CD4-positive, CD25-positive, alpha-beta regulatory T cell (primary cell): ENCODE measurements around the gene MED12. TPM values are rescaled to one million over a fixed set of nuclear protein-coding genes. Genes with fewer than 3 reads are reported as not detected.

Experiments
- ATAC-seq, 2 donors: fragments of 150-1000 bp; cut with Tn5 transposase; one replicate each; pipeline ENCODE4 v1.10.0; 2021; ENCODE audit warnings: low read depth in 2 of 2, moderate number of reproducible peaks in 2 of 2, moderate library complexity in 1 of 2
- DNase-seq, 3 donors: peaks; one replicate each; pipeline versions ENCODE4 v3.0.0 to v3.0.0-alpha.2; 2012 to 2022; ENCODE audit warnings: mixed read lengths in 1 of 3
- H3K27ac ChIP-seq: one replicate; pipeline ENCODE4 v1.7.0; 2013; ENCODE audit warnings: mild to moderate bottlenecking, low read length; ENCODE audit not compliant: insufficient read depth, poor library complexity, severe bottlenecking
- H3K27me3 ChIP-seq: one replicate; pipeline ENCODE4 v1.7.0; 2013; ENCODE audit warnings: low read length; ENCODE audit not compliant: control insufficient read depth, insufficient read depth
- H3K36me3 ChIP-seq: one replicate; pipeline ENCODE4 v1.7.0; 2013; ENCODE audit warnings: mild to moderate bottlenecking, low read length, moderate library complexity; ENCODE audit not compliant: control insufficient read depth, insufficient read depth
- H3K4me1 ChIP-seq: 2 replicates; pipeline ENCODE4 v1.7.0; 2013; ENCODE audit warnings: mild to moderate bottlenecking, low read length; ENCODE audit not compliant: insufficient read depth, control insufficient read depth, poor library complexity, severe bottlenecking
- H3K4me3 ChIP-seq: one replicate; pipeline ENCODE4 v1.7.0; 2013; ENCODE audit warnings: low read depth, mild to moderate bottlenecking, low read length, moderate library complexity
- H3K9me3 ChIP-seq, 2 experiments: 1 replicate in 1 of 2; 2 replicates in 1 of 2; pipeline ENCODE4 v1.7.0; 2013; ENCODE audit warnings: low read length in 2 of 2, mild to moderate bottlenecking in 1 of 2, moderate library complexity in 1 of 2; ENCODE audit not compliant: control insufficient read depth in 2 of 2
- H3K27ac Mint-ChIP-seq, 3 donors: one replicate each; pipeline ENCODE4 v1.8.0; 2020 to 2022; ENCODE audit warnings: mild to moderate bottlenecking in 3 of 3, mixed read lengths in 3 of 3, moderate library complexity in 2 of 3
- H3K27me3 Mint-ChIP-seq: one replicate; pipeline ENCODE4 v1.8.0; 2022; ENCODE audit warnings: mild to moderate bottlenecking, mixed read lengths
- H3K36me3 Mint-ChIP-seq: one replicate; pipeline ENCODE4 v1.8.0; 2020; ENCODE audit warnings: mixed read lengths
- H3K4me1 Mint-ChIP-seq, 4 donors: one replicate each; pipeline ENCODE4 v1.8.0; 2020 to 2022; ENCODE audit warnings: mixed read lengths in 4 of 4, mild to moderate bottlenecking in 1 of 4
- H3K4me3 Mint-ChIP-seq, 4 donors: one replicate each; pipeline ENCODE4 v1.8.0; 2020 to 2022; ENCODE audit warnings: mild to moderate bottlenecking in 4 of 4, mixed read lengths in 4 of 4, moderate library complexity in 3 of 4
- H3K9me3 Mint-ChIP-seq, 7 donors: one replicate each; pipeline ENCODE4 v1.8.0; 2020 to 2022; ENCODE audit warnings: mixed read lengths in 7 of 7, mild to moderate bottlenecking in 3 of 7, moderate library complexity in 2 of 7
- polyA plus RNA-seq, 4 donors: library from polyadenylated mRNA; unstranded; fragments of 300-500 nt; fragmentation: Illumina TruSeq; gene quantifications; one replicate each; pipeline ENCODE4 v1.2.3, GENCODE V29; 2021
- total RNA-seq: library from RNA; stranded (reverse); gene quantifications from one replicate; pipeline ENCODE4 v1.2.3, GENCODE V29; 2022

MED12 gene
- total and polyA plus RNA-seq, 5 donors from 2014 or later = 6.3 to 83.8 (median 9.1) TPM

DNA sequence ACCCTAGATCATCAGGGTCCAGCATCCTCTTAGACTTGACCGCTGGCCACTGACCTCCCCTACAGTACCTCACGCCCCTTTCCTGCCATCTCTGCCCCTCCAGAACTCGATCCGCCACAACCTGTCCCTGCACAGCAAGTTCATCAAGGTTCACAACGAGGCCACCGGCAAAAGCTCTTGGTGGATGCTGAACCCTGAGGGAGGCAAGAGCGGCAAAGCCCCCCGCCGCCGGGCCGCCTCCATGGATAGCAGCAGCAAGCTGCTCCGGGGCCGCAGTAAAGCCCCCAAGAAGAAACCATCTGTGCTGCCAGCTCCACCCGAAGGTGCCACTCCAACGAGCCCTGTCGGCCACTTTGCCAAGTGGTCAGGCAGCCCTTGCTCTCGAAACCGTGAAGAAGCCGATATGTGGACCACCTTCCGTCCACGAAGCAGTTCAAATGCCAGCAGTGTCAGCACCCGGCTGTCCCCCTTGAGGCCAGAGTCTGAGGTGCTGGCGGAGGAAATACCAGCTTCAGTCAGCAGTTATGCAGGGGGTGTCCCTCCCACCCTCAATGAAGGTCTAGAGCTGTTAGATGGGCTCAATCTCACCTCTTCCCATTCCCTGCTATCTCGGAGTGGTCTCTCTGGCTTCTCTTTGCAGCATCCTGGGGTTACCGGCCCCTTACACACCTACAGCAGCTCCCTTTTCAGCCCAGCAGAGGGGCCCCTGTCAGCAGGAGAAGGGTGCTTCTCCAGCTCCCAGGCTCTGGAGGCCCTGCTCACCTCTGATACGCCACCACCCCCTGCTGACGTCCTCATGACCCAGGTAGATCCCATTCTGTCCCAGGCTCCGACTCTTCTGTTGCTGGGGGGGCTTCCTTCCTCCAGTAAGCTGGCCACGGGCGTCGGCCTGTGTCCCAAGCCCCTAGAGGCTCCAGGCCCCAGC lies 17.6 kb upstream of the MED12 start:
- DNase-seq = no peak
- Mint-ChIP-seq H3K9me3 (no peaks in the 10 kb centered on the region), H3K27ac (peak overlapping the region; percentile 87 to 90 (median 89)), H3K4me3 (peak overlapping the region in 3 of 4 donors; percentile 29 to 70 (median 61)), H3K36me3 (peaks cover 9% of the 10 kb centered on the region), H3K4me1 (peaks cover 7 to 88% (median 51%) of the 10 kb centered on the region in 4 donors), H3K27me3 (no peaks in the 10 kb centered on the region)
- H3K9me3 ChIP-seq = no peaks in the 10 kb centered on the region
- H3K4me1 ChIP-seq = peaks cover 78% of the 10 kb centered on the region
- H3K4me3 ChIP-seq = no peak overlapping the region
- no peaks in the 10 kb centered on the region for H3K27me3 ChIP-seq
- no peak for ATAC-seq
- no peak overlapping the region for H3K27ac ChIP-seq
- H3K36me3 ChIP-seq = no peaks in the 10 kb centered on the region

DNA sequence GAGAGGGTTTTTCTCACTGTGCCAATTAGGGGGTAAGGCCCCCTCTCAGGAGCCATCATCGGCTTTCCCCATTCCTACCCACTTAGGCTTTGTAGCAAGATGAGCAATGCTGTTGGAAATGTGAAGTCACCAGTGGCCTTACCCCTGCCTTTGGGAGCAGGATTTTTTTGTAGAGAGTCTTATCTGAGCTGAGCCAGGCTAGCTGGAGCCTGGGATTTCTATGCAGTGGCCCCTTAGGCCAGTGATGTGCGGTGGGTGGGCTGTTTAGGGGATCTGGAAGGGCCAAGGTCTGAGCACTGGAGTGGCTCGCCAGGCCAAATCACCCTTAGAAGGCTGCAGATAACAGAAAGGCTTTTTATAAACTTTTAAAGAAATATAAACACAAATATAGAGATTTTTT lies 16.1 kb upstream of the MED12 start:
- no peaks in the 10 kb centered on the region for H3K9me3 ChIP-seq
- Mint-ChIP-seq H3K27ac (peak overlapping the region; percentile 76 to 96 (median 90)), H3K27me3 (no peaks in the 10 kb centered on the region), H3K4me1 (peaks cover 7 to 91% (median 52%) of the 10 kb centered on the region in 4 donors), H3K9me3 (no peaks in the 10 kb centered on the region), H3K36me3 (peaks cover 18% of the 10 kb centered on the region), H3K4me3 (peak overlapping the region in 2 of 4 donors; percentile 30 to 51)
- no peaks in the 10 kb centered on the region for H3K36me3 ChIP-seq
- H3K27me3 ChIP-seq = no peaks in the 10 kb centered on the region
- H3K4me3 ChIP-seq = no peak overlapping the region
- no peak for DNase-seq
- H3K4me1 ChIP-seq = peaks cover 82% of the 10 kb centered on the region
- ATAC-seq = no peak
- H3K27ac ChIP-seq = peak overlapping the region; percentile 23

DNA sequence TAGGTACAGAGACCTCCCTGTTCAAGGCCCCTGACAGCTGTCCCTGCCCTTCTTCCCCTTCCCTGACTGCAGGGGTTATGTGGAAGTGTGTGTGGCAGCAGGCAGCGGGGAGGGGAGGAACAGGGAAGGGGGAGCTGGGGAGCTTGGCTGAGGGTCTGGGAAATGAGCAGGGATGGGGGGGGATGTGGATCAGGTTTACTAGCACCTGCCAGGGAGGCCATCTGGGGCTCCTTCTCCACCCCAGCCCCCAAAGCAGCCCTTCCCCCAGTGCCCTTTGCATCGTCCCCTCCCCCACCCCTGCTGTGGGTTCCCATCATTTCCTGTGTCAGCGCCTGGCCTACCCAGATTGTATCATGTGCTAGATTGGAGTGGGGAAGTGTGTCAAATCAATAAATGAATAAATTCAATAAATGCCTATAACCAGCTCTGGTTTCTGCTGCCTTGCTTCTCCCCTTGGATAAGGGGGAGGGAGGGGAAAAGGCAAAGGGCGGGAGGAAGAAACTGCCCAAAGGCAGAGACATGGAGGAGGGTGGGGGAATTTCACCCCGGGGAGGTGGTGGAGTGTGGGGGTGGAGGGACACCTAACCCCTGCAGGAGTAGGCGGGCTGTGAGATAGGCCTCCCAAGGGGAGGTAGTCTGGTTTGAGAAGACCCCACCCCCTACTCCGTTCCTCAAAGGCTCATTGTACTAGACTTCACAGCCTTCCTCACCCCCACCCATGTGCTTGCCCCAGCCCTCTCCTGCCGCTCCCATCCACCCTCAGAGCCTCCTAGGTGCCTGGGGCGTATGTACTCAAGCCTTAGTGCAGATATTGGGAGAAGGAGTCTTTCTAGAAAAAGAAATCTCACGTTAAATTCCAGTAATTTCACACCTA lies 15.0 kb upstream of the MED12 start:
- H3K27me3 Mint-ChIP-seq = no peaks in the 10 kb centered on the region
- peak; percentile 21 to 54 for ATAC-seq
- peak overlapping the region; percentile 57 to 88 (median 78) for H3K4me3 Mint-ChIP-seq
- DNase-seq = peak; percentile 39 to 71 (median 50)
- H3K27ac ChIP-seq = peak overlapping the region; percentile 99
- peaks cover 82% of the 10 kb centered on the region for H3K4me1 ChIP-seq
- no peaks in the 10 kb centered on the region for H3K9me3 ChIP-seq
- H3K27me3 ChIP-seq = no peaks in the 10 kb centered on the region
- peak overlapping the region; percentile 61 for H3K4me3 ChIP-seq
- H3K36me3 ChIP-seq = peaks cover 5% of the 10 kb centered on the region
- H3K9me3 Mint-ChIP-seq = no peaks in the 10 kb centered on the region
- peaks cover 29% of the 10 kb centered on the region for H3K36me3 Mint-ChIP-seq
- H3K27ac Mint-ChIP-seq = peak overlapping the region; percentile 90 to 96 (median 93)
- H3K4me1 Mint-ChIP-seq = peaks cover 3 to 91% (median 48%) of the 10 kb centered on the region in 4 donors

DNA sequence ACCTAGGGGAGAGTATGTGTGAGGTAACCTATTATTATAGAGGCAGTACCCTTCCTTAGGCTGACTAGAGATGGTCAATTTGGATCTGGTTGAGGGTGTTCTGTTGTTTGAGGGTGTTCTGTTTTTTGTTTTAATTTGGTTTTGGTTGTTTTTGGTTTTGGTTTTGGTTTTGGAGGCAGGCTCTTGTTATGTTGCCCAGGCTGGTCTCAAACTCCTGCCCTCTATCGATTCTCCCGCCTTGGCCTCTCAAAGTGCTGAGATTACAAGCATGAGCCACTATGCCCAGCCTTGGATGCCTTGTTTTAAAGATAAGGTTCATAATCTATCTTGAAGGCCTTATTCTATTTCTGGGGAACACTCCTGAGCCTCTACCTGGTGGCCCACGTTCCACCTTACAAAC lies 12.8 kb upstream of the MED12 start:
- Histone ChIP-seq H3K27me3 (no peaks in the 10 kb centered on the region), H3K36me3 (peaks cover 15% of the 10 kb centered on the region), H3K4me3 (peak overlapping the region; percentile 34), H3K4me1 (peaks cover 92% of the 10 kb centered on the region), H3K9me3 (no peaks in the 10 kb centered on the region), H3K27ac (peak overlapping the region; percentile 99)
- no peak for ATAC-seq
- peak in 2 of 3 donors; percentile 33 to 51 for DNase-seq
- Mint-ChIP-seq H3K4me1 (peaks cover 0 to 94% (median 43%) of the 10 kb centered on the region in 4 donors), H3K9me3 (no peaks in the 10 kb centered on the region), H3K27me3 (no peaks in the 10 kb centered on the region), H3K36me3 (peaks cover 45% of the 10 kb centered on the region), H3K27ac (peak overlapping the region; percentile 88 to 95 (median 92)), H3K4me3 (peak overlapping the region; percentile 61 to 89 (median 78))

DNA sequence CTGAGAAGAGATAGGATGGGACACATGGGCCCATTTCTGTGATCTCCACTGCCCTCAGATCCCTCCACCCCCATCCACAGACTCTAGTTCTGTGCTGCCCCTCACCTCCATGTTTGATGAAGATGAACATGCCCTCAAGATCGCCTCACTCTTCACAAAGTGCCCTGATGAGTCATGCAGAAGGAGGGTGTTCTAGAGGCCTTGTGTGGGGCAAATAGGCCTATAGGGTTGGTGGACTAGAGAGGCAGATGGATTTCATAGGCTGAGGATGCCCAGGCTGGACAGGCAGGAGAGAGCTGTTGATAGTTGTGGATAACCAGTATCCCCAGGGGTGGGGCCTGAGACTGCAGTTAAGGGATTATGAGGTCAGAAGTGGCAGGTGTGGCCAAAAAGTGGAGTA lies 12.0 kb upstream of the MED12 start, which contains the start of gene CXorf65:
TSS of gene CXorf65 (minus strand) at position 314 of the 400 bp plus-strand sequence. CDS start at position 130, 184 bp downstream.
- Mint-ChIP-seq H3K27ac (peak within 1 kb of the TSS; percentile 92 to 100 (median 99)), H3K36me3 (peaks cover 47% of the 10 kb centered on the region), H3K27me3 (no peaks in the 10 kb centered on the region), H3K9me3 (no peaks in the 10 kb centered on the region), H3K4me1 (peaks cover 0 to 94% (median 37%) of the 10 kb centered on the region in 4 donors), H3K4me3 (peak within 1 kb of the TSS; percentile 89 to 98 (median 93))
- Histone ChIP-seq H3K36me3 (peaks cover 15% of the 10 kb centered on the region), H3K27ac (peak within 1 kb of the TSS; percentile 99), H3K4me1 (peaks cover 89% of the 10 kb centered on the region), H3K27me3 (no peaks in the 10 kb centered on the region), H3K9me3 (no peaks in the 10 kb centered on the region), H3K4me3 (peak within 1 kb of the TSS; percentile 96)
- DNase-seq (peak in 1 of 3 donors; percentile 48), ATAC-seq (no peak)

DNA sequence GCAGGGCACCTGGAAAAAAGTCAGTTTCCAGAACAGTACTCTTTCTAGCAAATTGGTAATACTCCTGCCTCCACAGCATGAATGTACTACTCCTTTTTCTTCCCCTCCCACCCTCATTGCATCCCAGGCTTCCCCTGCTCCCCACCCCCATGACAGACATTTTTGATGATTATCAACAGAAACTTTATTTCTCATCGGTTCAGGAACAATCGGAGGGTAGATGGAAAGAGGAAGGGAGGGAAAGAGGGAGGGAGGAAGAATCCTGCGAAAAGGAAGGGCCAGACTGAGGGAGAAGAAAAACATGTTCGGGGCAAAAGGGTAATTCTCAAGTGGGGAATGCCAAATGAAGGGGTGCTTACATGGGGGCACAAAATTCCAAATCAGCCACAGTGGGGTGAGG lies 11.2 kb upstream of the MED12 start:
- Histone ChIP-seq H3K27ac (peak overlapping the region; percentile 99), H3K4me3 (peak overlapping the region; percentile 96), H3K27me3 (no peaks in the 10 kb centered on the region), H3K9me3 (no peaks in the 10 kb centered on the region), H3K4me1 (peaks cover 87% of the 10 kb centered on the region), H3K36me3 (peaks cover 15% of the 10 kb centered on the region)
- H3K27ac Mint-ChIP-seq = peak overlapping the region in 2 of 3 donors; percentile 99 to 100
- no peaks in the 10 kb centered on the region for H3K27me3 Mint-ChIP-seq
- ATAC-seq (no peak), DNase-seq (no peak)
- peak overlapping the region; percentile 89 to 98 (median 93) for H3K4me3 Mint-ChIP-seq
- H3K4me1 Mint-ChIP-seq = peaks cover 0 to 93% (median 34%) of the 10 kb centered on the region in 4 donors
- peaks cover 47% of the 10 kb centered on the region for H3K36me3 Mint-ChIP-seq
- no peaks in the 10 kb centered on the region for H3K9me3 Mint-ChIP-seq

DNA sequence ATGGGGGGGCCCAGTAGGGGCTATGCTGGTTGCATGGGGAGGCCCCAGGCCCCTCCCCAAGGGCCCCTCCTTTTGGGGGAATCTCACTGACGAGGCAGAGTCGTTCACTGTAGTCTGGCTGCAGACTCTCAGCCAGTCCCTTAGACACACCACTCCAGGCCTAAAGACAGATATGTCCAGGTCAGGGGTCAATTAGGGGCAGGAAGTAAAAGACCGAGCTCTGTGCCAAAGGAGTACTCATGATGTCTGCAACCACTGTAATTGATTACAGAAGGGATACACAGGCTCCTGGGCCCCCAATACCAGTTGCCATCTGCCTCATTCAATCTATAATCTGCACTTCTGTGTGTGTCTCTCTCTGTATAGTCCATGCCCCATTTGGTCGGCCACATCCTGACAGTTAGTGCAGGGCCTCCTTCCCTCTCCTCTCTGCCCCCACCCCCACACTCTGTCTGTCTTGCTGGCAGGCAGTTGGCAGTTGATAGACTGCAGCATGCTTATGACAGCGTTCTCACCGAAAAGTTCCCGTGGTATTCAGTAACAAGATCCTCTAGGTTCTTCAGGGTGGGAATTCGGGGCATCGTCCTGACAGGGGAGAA lies 10.5 kb upstream of the MED12 start:
- H3K27ac ChIP-seq = peak overlapping the region; percentile 99
- no peaks in the 10 kb centered on the region for H3K9me3 ChIP-seq
- H3K36me3 Mint-ChIP-seq = peaks cover 47% of the 10 kb centered on the region
- DNase-seq (peak in 2 of 3 donors; percentile 43 to 79), ATAC-seq (peak; percentile 30 to 44)
- H3K4me3 ChIP-seq = peak overlapping the region; percentile 96
- peak overlapping the region; percentile 91 to 100 (median 99) for H3K27ac Mint-ChIP-seq
- no peaks in the 10 kb centered on the region for H3K27me3 ChIP-seq
- peaks cover 0 to 93% (median 34%) of the 10 kb centered on the region in 4 donors for H3K4me1 Mint-ChIP-seq
- peaks cover 87% of the 10 kb centered on the region for H3K4me1 ChIP-seq
- H3K27me3 Mint-ChIP-seq = no peaks in the 10 kb centered on the region
- peak overlapping the region; percentile 89 to 98 (median 93) for H3K4me3 Mint-ChIP-seq
- H3K9me3 Mint-ChIP-seq = no peaks in the 10 kb centered on the region
- H3K36me3 ChIP-seq = peaks cover 15% of the 10 kb centered on the region
